ENCODE results near the gene ADGRG1.

GRCh38 chr16:57651344-57652333 is 23.2 kb downstream of the ADGRG1 start:
- TF ChIP-seq CTCF (conservative IDR thresholded peaks at IDR 0.05) (no peak), EZH2 (IDR thresholded peaks at IDR 0.05; ENCODE audit: low read depth) (no peak)
